Colonic mucosa (tissue), 4 donors: Measurements from ENCODE around the gene SUGCT. TPM values are rescaled to one million over a fixed set of nuclear protein-coding genes. Genes with fewer than 3 reads are reported as not detected.

ENCODE experiments used
- DNase-seq: peaks from one replicate; pipeline ENCODE4 v3.0.0-alpha.2; 2020
- H3K27ac ChIP-seq: fragments of 200-600 bp; one replicate; pipeline ENCODE4 v1.8.0; 2021
- H3K27me3 ChIP-seq: fragments of 200-600 bp; one replicate; pipeline ENCODE4 v1.8.0; 2021
- H3K36me3 ChIP-seq: fragments of 200-600 bp; one replicate; pipeline ENCODE4 v1.8.0; 2021
- H3K4me1 ChIP-seq: fragments of 200-600 bp; one replicate; pipeline ENCODE4 v1.8.0; 2021; ENCODE audit warnings: mild to moderate bottlenecking
- H3K4me3 ChIP-seq: fragments of 200-600 bp; one replicate; pipeline ENCODE4 v1.8.0; 2021
- H3K9ac ChIP-seq, 2 donors: one replicate each; pipeline ENCODE4 v1.7.0; 2013; ENCODE audit warnings: control low read depth in 2 of 2, low read depth in 2 of 2, low read length in 2 of 2
- H3K9me3 ChIP-seq: fragments of 200-600 bp; one replicate; pipeline ENCODE4 v1.8.0; 2021
- intact Hi-C: fragments of 100-400 bp; cut with DNase I; formaldehyde crosslinking; loops from one replicate; pipeline ENCODE4 v1.14.1; 2022
- total RNA-seq, 2 donors: library from RNA; stranded (reverse); fragmentation: NEBNext Ultra II Directional in 1 of 2; extraction: Animal tissue kit (Norgen Biotek cat#: 25700) in 1 of 2; gene quantifications; one replicate each; pipeline ENCODE4 v1.2.1, GENCODE V29; 2021
- TF ChIP-seq, protein P1 (sequence below): fragments of 200-600 bp; IDR thresholded peaks from one replicate; pipeline ENCODE4 v1.8.0; 2022; ENCODE audit warnings: antibody characterized with exemption, mild to moderate bottlenecking
- donor health status: healthy.
- donor health status: DM: no; HTN: no; CAD: no.
- donor health status: DM: no; HTN: no; CAD: no.

The SUGCT gene
- total RNA-seq, 2 donors from 2014 or later, result 3.6 to 15.1 TPM

DNA sequence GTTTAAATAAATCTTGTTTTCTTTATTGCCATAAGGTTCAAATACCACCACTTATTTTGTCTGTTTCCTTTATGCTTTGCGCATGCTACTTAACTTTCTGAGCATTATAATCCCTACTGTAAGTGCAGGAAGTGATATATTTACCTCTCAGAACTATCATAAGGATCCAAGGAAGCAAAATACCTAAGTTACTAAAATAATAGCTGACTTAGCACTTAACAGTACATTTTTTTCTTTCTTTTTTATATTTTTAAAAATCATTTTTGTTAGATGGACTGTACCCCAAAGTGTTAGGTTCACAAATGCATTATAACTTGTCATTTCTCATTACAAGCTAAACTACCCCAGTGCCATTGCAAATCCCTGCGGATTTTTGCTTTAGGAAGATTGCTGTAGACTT is 663.8 kb downstream of the SUGCT start:
- Histone ChIP-seq H3K27ac (no peak overlapping the region), H3K9ac (no peak overlapping the region), H3K27me3 (no peaks in the 10 kb centered on the region), H3K4me3 (no peak overlapping the region), H3K4me1 (no peaks in the 10 kb centered on the region), H3K36me3 (no peaks in the 10 kb centered on the region), H3K9me3 (no peaks in the 10 kb centered on the region)
- TF ChIP-seq, protein P1, sequence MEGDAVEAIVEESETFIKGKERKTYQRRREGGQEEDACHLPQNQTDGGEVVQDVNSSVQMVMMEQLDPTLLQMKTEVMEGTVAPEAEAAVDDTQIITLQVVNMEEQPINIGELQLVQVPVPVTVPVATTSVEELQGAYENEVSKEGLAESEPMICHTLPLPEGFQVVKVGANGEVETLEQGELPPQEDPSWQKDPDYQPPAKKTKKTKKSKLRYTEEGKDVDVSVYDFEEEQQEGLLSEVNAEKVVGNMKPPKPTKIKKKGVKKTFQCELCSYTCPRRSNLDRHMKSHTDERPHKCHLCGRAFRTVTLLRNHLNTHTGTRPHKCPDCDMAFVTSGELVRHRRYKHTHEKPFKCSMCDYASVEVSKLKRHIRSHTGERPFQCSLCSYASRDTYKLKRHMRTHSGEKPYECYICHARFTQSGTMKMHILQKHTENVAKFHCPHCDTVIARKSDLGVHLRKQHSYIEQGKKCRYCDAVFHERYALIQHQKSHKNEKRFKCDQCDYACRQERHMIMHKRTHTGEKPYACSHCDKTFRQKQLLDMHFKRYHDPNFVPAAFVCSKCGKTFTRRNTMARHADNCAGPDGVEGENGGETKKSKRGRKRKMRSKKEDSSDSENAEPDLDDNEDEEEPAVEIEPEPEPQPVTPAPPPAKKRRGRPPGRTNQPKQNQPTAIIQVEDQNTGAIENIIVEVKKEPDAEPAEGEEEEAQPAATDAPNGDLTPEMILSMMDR, result no peak
- intact Hi-C loops, result no loop called here
- no peak for DNase-seq

DNA sequence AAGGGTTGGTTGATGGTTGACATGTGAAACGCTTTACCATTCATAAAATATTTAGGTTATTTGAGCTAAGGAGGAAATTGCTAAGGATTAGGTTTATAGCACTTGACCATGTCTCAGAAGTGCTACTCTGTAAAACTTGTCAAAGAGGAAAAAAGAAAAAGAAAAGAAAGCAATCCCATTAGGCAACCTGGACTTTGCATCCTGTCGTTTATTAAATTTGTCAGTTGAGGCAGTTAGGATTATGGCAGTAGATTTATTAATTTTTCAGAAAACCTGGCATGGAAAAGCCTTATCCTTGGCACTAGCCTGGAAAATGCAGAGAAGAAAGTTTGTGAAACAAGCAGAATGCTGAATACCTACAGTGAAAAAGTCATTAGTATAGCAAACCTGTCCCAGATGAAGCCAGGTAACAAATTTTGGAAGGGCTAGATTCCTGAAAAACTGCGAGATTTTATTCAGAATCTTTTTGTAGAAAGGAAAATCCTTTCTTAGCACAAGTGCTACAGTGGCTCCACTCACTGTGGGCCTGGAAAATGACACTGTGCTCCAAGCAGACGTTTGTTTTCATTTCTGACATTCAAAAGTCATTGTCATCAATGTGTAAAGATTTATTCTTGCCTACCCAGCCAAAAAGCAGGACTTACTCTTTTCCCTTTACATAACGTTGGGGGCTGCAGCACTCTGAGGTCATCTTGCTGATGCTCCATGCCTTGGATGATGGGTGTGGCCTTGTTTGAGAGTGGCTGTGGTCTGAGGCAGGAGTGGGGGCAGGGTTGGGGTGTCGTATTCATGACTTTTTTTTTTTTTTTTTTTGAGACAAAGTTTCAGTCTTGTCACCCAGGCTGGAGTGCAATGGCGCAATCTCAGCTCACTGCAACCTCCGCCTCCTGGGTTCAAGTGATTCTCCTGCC is 664.9 kb downstream of the SUGCT start:
- no peak for DNase-seq

DNA sequence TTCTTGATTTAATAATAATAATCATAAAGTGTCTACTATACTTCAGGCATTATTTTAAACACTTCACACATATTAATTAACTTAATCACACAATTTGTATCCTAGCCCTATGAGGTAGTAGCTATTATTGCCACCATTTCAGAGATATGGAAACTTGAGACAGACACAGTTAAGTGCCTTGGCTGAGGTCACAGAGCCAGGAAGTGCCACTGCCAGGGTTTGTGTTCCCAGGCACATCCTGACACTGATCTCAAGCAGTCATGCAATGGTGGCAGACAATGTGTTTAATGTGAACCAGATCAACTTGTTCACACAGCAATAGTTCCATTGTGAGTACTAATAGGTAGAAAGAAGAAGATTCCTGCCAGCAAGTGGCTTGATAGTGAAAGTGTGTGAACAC is 666.0 kb downstream of the SUGCT start:
- Histone ChIP-seq H3K4me1 (no peaks in the 10 kb centered on the region), H3K27ac (no peak overlapping the region), H3K9me3 (no peaks in the 10 kb centered on the region), H3K36me3 (no peaks in the 10 kb centered on the region), H3K9ac (no peak overlapping the region), H3K27me3 (no peaks in the 10 kb centered on the region), H3K4me3 (no peak overlapping the region)
- DNase-seq, result no peak
- intact Hi-C loops, result no loop called here
- TF ChIP-seq, protein P1, result no peak

More for the DNA sequence above, 664.9 kb downstream of the SUGCT start:
- TF ChIP-seq, protein P1, result no peak
- Histone ChIP-seq H3K27me3 (no peaks in the 10 kb centered on the region), H3K9me3 (no peaks in the 10 kb centered on the region), H3K27ac (no peak overlapping the region), H3K4me1 (no peaks in the 10 kb centered on the region), H3K36me3 (no peaks in the 10 kb centered on the region), H3K4me3 (no peak overlapping the region), H3K9ac (no peak overlapping the region)
- intact Hi-C loops, result no loop called here

- intact Hi-C loops, result no loop called here
- no peak overlapping the region for H3K9ac ChIP-seq
Measured at GRCh38 chr7:40802497-40802896, 667.7 kb downstream of the SUGCT start.

GRCh38 chr7:40804477-40805215 is 669.8 kb downstream of the SUGCT start:
- Histone ChIP-seq H3K9ac (no peak overlapping the region), H3K9me3 (no peaks in the 10 kb centered on the region), H3K4me1 (no peaks in the 10 kb centered on the region), H3K4me3 (no peak overlapping the region), H3K27me3 (no peaks in the 10 kb centered on the region), H3K36me3 (no peaks in the 10 kb centered on the region), H3K27ac (peak overlapping the region; percentile 63)
- TF ChIP-seq, protein P1, result no peak
- no peak for DNase-seq
- intact Hi-C loops, result no loop called here

More at GRCh38 chr7:40802497-40802896, 667.7 kb downstream of the SUGCT start:
- no peaks in the 10 kb centered on the region for H3K4me1 ChIP-seq
- no peaks in the 10 kb centered on the region for H3K9me3 ChIP-seq
- DNase-seq, result no peak
- TF ChIP-seq, protein P1, result no peak
- no peaks in the 10 kb centered on the region for H3K27me3 ChIP-seq
- H3K4me3 ChIP-seq, result no peak overlapping the region
- no peaks in the 10 kb centered on the region for H3K36me3 ChIP-seq
- no peak overlapping the region for H3K27ac ChIP-seq
